Testis (tissue), 2 donors: ENCODE measurements around the gene ATP6V1G3.

Experiments
- CTCF ChIP-seq, 3 experiments: fragments of 450-650 bp in 2 of 3; fragments of 200-600 bp in 1 of 3; sonication (generic) in 1 of 3; IDR thresholded peaks; one replicate each; pipeline ENCODE4 v1.5.1; 2016 to 2019; ENCODE audit warnings: antibody characterized with exemption in 3 of 3, mild to moderate bottlenecking in 2 of 3, moderate library complexity in 1 of 3
- POLR2A ChIP-seq: fragments of 450-650 bp; IDR thresholded peaks from one replicate; pipeline ENCODE4 v1.6.1; 2017; ENCODE audit warnings: antibody characterized with exemption, mild to moderate bottlenecking, moderate library complexity

GRCh38 chr1:198577444-198577843 lies 37.0 kb upstream of the ATP6V1G3 start:
- no peak for TF ChIP-seq CTCF (IDR thresholded peaks at IDR 0.05)
- TF ChIP-seq POLR2A, result no peak
